Kidney epithelial cell (primary cell): Measurements from ENCODE around the gene PTPN1. TPM values are rescaled to one million over a fixed set of nuclear protein-coding genes. Genes with fewer than 3 reads are reported as not detected.

Experiments used
- DNase-seq: peaks from one replicate; pipeline ENCODE4 v3.0.0-alpha.2; 2010; ENCODE audit warnings: low read depth
- H3K27me3 ChIP-seq: 2 replicates; pipeline ENCODE4 v1.6.0; 2011; ENCODE audit warnings: low read length; ENCODE audit not compliant: control insufficient read depth, insufficient read depth
- H3K36me3 ChIP-seq: 2 replicates; pipeline ENCODE4 v1.5.1; 2011; ENCODE audit warnings: low read length; ENCODE audit not compliant: control insufficient read depth, insufficient read depth
- H3K4me3 ChIP-seq: 2 replicates; pipeline ENCODE4 v1.5.1; 2011; ENCODE audit warnings: low read depth, mild to moderate bottlenecking, control low read depth, low read length
- total RNA-seq: library from RNA; depleted of rRNA; stranded (reverse); fragments of >200 nt; gene quantifications from 2 replicates; pipeline ENCODE4 v1.2.3, GENCODE V29; 2015
- TF ChIP-seq, protein P1 (sequence below): IDR thresholded peaks from 2 replicates; pipeline ENCODE4 v1.5.1; 2011; ENCODE audit warnings: mild to moderate bottlenecking, moderate library complexity, low read length, control low read depth, inconsistent platforms; ENCODE audit not compliant: insufficient read depth, poor library complexity, severe bottlenecking

PTPN1 gene
- total RNA-seq, 1 donor from 2014 or later, result 36.9 TPM

- DNase-seq, result no peak
- TF ChIP-seq, protein P1, sequence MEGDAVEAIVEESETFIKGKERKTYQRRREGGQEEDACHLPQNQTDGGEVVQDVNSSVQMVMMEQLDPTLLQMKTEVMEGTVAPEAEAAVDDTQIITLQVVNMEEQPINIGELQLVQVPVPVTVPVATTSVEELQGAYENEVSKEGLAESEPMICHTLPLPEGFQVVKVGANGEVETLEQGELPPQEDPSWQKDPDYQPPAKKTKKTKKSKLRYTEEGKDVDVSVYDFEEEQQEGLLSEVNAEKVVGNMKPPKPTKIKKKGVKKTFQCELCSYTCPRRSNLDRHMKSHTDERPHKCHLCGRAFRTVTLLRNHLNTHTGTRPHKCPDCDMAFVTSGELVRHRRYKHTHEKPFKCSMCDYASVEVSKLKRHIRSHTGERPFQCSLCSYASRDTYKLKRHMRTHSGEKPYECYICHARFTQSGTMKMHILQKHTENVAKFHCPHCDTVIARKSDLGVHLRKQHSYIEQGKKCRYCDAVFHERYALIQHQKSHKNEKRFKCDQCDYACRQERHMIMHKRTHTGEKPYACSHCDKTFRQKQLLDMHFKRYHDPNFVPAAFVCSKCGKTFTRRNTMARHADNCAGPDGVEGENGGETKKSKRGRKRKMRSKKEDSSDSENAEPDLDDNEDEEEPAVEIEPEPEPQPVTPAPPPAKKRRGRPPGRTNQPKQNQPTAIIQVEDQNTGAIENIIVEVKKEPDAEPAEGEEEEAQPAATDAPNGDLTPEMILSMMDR, result no peak
- Histone ChIP-seq H3K27me3 (no peaks in the 10 kb centered on the region), H3K4me3 (no peak overlapping the region), H3K36me3 (no peaks in the 10 kb centered on the region)
These were observed 91.6 kb downstream of the PTPN1 start for GRCh38 chr20:50601511-50602431.

DNA sequence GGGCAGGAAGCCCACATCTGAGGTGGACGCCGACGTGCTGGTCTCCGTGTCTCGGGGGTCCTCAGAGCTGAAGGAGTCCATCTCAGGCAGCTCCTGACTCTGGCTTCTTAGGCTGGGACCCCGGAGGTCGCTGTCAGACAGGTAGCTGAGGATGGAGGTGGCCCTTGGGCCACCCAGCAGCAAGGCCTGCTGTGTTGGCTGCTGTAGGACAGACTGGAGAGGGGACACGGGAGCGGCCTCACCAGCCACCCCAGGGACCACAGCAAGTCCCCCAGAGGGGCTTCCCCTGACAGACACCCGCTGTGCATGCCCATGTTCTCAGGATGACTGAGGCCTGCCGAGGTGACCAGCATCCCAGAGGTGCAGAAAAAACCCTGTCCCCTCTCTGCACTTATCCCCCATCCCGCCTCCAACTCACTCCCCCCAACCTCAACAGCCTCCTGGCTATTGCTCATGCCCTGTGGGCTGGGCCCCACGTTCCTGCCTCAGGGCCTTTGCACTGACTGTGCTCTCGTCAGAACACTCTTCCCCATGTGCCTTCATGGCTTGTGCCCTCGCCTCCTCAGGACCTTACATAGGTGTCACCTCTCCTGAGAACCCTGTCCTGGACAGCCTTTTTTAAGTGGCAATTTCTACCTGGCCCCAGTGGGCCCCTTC is 92.4 kb downstream of the PTPN1 start:
- no peak for DNase-seq
- Histone ChIP-seq H3K36me3 (no peaks in the 10 kb centered on the region), H3K27me3 (no peaks in the 10 kb centered on the region), H3K4me3 (no peak overlapping the region)
- TF ChIP-seq, protein P1, result no peak

DNA sequence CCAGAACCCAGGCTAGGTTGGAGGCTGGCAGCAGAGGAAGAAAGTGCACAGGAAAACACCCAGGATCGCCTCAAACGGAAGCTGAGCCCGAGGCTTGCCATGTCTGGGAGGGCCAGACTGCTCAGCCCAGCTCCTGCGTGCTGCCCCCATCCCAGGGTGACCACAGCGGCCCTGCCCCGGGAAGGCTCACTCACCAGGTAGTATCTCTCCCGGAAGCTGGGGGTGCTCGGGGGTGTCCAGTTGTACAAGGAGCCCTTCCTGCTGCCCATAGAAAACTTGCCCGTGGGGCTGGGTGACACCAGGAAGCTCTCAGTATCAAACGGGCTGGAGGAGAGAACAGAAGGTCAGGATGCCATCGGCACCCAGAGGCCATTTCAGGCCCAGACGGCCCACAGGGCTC is 94.3 kb downstream of the PTPN1 start:
- Histone ChIP-seq H3K27me3 (no peaks in the 10 kb centered on the region), H3K36me3 (no peaks in the 10 kb centered on the region), H3K4me3 (no peak overlapping the region)
- DNase-seq, result no peak
- TF ChIP-seq, protein P1, result no peak

DNA sequence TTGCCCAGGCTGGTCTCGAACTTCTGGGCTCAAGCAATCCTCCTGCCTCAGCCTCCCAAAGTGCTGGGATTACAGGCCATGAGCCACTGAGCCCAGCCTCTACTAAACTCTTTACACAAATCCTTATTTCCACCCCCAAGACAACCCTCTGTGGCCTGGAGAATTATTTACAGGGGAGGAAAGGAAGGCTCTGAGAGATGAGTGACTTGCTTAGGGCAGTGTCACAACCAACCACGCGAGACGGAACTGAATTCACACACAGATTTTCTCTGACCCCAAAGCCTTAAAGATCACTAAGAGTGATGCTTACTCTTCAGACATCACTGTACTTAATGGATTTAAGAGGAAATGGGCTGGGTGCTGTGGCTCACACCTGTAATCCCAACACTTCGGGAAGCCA is 95.0 kb downstream of the PTPN1 start:
- TF ChIP-seq, protein P1, result no peak
- Histone ChIP-seq H3K4me3 (no peak overlapping the region), H3K36me3 (no peaks in the 10 kb centered on the region), H3K27me3 (no peaks in the 10 kb centered on the region)
- no peak for DNase-seq

- TF ChIP-seq, protein P1, result no peak
- Histone ChIP-seq H3K36me3 (no peaks in the 10 kb centered on the region), H3K27me3 (no peaks in the 10 kb centered on the region), H3K4me3 (no peak overlapping the region)
- DNase-seq, result no peak
These were observed 97.3 kb downstream of the PTPN1 start for GRCh38 chr20:50607436-50607835.
